ENCODE data around the gene KPNA6. TPM values are rescaled to one million over a fixed set of nuclear protein-coding genes. Genes with fewer than 3 reads are reported as not detected.
"Not testable (repeated sequence)": the region's sequence is repeated elsewhere in the genome, so short reads cannot be mapped to it uniquely, and the experiment has no call there.

Gene KPNA6
- total RNA-seq, 1 donor from 2014 or later: 36.3 TPM

DNA sequence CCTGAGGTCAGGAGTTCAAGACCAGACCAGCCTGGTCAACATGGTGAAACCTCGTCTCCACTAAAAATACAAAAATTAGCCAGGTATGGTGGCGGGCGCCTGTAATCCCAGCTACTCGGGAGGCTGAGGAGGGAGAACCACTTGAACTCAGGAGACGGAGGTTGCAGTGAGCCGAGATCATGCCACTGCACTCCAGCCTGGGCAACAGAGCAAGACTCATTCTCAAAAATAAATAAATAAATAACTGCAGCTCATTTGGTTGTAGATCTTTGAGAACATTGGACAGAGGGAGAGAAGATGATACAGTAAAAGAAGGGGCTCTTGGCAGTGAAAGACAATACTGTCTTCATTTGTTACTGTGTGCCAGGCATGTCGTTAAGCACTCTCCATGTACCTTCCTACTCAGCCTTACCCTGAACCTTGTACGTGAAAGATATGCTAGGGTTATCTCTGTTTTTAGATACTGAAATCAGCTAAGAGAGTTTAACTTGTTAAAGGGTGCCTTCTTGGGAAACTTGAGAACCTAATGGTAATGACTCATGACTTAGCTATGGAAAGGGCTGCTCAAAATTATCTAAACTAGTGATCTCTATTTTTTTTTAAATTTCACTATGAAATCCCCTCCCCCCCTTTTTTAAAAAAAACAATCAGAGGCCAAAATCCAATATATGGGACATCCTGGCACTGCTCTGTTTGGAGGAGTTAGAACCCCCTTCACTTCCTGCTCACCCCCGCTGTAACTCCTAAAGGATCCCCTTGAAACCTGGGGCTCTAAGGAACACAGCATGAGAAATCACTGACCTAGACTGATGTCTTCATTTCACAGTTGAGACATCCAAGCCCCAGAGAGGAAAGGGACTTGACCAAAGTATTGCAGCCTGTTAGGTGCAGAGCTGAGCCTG, 6.8 kb upstream of the KPNA6 start:
- DNase-seq: no peak

DNA sequence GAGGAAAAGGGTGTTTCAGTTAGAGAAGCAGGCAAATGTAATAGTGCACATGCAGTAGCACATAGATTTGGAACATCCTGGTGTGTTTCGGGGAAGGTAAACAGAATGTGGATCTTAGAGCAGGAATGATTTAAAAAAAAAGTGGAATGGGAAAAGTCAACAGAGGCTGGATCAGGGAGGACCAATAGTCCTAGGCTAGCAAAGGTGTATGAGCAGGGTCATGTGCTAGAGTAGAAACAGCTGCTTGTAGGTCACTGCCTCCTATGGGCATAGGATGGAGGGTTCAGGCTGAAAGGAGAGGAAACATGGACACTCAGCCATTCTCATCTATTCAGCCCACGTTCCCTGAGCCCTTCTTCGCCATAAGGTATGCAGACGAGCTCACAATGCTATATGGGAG, 3.7 kb upstream of the KPNA6 start:
- no peak for DNase-seq

DNA sequence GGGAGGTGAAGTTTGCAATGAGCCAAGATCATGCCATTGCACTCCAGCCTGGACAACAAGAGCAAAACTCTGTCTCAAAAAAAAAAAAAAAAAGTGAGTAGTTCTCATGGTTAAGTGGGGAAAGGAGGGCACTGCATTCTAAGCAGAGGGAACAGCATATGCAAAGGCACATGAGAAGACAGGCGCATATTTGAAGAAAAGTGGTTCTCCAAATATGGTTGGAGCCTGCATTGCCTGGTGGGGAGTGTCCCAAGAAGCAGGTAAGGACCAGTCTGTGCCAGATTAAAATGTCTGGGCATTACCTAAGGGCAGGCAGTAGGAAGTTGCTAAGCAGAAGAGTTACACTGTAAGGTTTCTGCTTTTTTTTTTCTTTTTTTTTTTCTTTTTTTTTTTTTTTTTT, 2.5 kb upstream of the KPNA6 start:
- no peak for DNase-seq

DNA sequence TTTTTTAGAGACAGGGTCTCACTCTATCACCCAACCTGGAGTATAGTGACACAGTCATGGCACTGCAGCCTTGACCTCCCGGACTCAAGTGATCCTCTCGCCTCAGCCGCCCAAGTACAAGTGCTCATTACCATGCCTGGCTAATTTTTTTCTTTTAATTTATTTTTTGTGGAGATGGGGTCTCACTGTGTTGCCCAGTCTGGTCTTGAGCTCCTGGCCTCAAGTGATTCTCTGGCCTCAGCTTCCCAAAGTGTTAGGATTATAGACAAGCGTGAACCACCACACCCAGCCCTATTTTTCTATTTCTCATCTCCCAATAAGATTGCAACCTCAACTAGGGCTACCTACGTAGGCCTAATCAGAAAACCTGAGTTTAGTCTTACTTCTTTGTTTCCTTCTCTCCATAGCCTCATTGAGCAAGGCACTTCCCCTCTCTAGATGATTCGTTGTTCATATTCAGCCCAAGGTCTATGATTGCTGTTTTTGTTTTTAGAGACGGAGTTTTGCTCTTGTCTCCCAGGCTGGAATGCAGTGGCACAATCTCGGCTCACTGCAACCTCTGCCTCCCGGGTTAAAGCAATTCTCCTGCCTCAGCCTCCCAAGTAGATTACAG, 1.1 kb upstream of the KPNA6 start:
- DNase-seq: no peak

DNA sequence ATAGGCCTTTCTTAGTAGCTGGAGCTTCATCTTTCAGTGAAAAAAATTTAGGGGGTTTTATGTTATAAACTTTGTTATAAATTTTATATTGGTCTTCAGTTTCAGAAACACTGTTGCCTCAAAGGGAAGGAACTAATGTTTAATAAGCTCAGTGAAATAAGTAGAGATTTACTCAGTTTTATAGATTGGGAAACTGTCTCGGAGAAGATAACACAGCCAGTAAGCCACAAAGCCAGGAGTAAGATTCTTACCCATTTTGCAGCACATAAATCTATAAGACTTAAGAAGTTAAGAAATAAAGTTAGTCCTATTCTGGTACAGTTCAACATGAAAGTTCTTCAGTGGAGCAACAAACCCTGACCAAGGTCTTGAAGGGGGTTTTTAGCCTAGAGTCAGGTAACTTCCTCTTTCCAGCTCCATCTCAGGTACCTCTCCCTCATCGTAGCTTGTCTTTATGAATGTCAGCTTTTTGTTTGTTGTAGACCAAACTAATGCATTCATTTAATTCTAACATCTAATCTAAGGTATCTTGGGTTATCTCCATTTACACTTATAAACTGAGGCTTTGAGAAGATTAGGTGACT, 3.3 kb downstream of the KPNA6 start:
- DNase-seq: no peak

DNA sequence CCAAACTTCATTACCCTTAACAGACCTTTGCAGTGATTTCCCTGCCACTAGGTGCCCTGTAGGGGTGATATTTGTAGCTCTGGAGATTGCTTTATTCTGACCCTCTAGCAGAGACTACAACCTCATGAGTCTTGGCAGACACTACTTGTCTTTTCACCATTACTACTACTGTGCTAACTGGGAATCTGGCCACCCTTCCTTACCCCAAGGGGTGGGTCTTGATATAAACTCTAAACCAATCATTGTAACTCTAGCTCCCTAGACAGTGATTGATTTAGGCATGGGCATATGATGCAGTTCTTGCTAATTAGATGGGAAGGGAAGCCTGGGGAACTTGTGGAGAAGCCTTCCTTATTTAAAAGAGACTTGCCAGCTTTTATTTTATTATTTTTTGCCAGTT, 3.9 kb downstream of the KPNA6 start:
- no peak for DNase-seq

DNA sequence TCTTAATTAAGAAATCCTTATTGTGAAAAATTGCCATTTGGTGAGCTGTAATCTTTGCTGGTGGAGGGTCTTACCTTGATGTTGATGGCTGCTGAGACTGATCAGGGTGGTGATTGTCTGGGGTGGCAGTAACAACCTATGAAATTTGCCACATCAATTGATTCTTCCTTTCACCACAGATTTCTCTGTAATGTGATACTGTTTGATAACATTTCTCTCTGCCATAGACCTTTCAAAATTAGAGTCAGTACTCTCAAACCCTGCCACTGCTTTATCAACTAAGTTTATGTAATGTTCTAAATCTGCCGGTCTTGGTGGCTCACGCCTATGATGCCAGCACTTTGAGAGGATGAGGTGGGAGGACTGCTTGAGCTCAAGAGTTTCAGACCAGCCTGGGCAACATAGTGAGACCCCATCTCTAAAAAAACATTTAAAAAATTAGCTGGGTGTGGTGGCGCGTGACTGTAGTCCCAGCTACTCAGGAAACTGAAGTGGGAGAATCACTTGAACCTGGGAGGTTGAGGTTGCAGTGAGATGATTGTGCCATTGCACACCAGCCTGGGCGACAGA, 5.0 kb downstream of the KPNA6 start:
- DNase-seq: no peak

DNA sequence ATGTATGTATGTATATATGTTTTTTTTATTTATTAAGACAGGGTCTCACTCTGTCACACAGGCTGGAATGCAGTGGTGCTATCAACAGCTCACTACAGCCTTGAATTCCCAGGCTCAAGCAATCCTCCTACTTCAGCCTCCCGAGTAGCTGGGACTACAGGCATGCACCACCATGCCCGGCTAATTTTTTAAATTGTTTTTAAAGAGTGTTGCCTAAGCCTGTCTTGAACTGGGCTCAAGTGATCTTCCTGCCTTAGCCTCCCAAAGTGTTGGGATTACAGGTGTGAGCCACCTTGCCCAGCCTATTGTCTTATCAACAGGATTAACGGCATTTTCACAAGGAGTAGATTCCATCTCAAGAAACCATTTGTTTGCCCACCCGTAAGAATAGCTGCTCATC, 5.6 kb downstream of the KPNA6 start:
- not testable (repeated sequence) for DNase-seq

DNA sequence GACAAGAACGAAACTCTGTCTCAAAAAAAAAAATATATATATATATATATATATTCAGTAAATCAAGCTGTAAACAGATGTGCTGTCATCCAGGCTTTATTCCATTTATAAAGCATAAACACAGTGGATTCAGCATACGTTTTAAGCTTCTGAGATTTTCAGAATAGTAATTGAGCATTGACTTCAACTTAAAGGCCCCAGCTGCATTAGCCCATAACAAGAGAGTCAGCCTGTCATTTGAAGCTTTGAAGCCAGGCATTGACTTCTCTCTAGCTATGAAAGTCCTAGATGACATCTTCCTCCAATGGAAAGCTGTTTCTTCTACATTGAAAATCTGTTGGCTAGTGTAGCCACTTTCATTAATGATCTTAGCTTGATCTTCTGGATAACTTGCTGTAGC, 6.6 kb downstream of the KPNA6 start:
- no peak for DNase-seq

DNA sequence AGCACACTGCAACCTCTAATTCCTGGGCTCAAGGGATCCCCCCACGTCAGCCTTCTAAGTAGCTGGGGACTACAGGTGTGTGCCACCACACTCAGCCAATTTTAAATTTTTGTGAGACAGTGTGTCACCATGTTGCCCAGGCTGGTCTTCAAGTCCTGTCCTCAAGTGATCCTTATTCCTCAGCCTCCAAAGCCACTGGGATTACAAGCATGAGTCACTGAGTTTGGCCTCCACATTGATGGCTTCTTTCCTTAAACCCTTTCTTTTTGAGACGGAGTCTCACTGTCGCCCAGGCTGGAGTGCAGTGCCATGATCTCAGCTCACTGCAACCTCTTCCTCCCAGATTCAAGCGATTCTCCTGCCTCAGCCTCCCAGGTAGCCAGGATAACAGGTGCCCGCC, 7.6 kb downstream of the KPNA6 start:
- no peak for DNase-seq

DNA sequence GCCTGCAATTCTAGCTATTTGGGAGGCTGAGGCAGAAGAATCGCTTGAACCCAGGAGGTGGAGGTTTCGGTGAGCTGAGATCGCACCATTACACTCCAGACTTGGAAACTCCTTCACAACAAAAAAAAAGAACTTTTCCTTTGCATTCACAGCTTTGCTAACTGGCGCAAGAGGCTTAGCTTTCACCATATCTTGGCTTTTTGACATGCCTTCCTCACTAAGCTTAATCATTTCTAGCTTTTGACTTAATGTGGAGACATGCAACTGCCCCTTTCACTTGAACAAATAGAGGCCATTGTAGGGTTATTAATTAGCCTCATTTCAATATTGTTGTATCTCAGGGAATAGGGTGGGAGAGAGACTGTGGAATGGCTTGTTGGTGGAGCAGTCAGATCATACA, 8.7 kb downstream of the KPNA6 start:
- DNase-seq: no peak

DNA sequence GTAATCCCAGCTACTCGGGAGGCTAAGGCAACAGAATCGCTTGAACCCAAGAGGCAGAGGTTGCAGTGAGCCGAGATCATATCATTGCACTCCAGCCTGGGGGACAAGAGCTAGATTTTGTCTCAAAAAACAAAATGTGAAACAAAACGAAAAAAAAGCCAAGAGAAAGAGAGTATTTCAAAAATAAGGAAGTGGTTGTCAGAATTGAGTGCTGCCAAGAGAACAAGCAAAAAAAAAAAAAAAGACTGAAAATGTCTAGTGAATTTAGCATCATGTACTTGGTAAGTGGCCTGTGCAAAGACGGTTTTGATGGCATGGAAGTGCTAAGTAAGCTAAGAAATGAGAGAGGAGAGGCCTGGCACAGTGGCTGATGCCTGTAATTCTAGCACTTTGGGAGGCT, 14.3 kb downstream of the KPNA6 start:
- DNase-seq: no peak

DNA sequence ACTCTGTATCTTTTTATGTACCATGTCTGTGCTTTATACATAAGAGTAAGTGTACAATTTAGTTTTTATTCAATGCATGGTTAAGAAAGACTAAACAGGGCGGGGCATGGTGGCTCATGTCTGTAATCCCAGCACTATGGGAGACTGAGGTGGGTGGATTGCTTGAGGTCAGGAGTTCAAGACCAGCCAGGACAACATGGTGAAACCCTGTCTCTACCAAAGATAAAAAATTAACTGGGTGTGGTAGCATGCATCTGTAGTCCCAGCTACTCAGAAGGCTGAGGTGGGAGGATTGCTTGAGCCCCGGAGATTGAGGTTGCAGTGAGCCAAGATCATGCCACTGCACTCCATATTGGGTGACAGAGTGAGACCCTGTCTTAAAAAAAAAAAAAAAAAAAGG, 15.5 kb downstream of the KPNA6 start:
- not testable (repeated sequence) for DNase-seq

DNA sequence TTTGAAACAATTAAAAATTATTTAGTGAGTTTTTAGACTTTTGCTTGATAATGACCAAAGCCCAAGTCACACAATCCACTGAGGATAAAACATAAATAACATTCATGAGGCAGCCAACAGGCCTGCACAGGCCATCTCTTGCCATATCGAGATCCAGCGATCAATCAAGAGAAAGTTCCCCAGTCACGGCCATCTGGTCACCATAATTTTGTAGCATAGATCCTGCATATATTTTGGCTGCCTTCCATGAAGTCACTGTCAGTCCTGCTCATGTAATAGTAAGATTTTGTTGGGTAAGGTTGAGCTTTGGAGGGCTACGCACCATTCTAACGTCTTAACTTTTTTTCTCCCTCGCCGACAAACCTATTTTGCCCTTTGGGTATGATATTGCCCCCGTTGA, 17.5 kb downstream of the KPNA6 start:
- no peak for DNase-seq

DNA sequence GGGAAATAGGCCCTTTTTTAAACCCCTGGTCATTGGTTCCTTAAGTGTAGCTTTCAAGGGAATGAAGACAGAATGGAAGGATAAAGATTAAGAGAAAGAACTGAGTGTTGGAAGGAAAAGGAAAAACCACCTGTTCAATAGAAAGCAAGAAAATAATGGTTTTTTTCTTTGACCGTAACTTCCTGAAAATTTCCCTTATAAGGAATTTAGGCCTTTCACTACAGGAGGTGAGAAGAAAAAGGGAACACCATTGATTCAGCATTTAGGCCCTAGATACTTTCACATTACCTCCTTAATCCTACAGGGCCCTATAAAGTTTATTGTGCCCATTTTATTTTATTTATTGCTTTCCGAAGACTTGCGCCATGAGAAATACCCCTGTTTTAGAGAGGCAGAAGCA, 18.9 kb downstream of the KPNA6 start:
- no peak for DNase-seq

DNA sequence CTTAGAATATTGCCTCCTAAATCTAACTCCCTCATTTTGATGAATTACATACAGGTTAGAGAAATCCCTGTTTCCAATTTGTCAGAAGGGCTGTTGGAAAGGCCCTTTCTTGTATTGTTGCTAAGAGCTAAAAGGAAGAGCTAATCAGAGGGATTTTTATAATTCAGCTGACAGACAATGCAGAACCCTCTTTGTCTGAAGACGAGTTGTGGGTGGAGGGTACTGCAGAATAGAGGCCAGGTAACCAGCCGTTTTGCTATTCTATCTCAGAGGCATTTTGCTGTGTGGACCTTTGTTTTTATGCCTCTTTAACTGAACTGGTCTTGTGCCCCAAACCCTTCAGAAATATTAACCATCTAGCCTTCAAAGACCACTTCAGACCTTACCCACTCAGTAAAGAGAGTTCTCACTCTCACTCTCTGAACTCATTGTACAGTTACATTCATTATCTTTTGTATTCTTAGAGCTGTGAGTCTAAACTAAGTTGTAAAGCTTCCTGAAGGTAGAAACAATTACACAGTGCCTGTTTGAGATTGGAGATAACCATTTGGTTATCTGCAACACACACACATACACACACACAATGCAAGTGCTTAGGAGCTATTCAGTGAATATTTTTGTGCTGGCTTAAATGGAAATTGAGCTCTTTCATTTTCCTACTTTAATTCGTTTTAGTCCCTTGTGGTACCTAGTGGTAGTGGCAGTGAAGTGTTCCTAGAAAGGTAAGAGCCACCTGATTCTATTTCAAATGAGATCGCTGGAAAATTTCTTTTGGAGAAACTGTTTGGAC, 19.7 kb downstream of the KPNA6 start:
- no peak for DNase-seq

DNA sequence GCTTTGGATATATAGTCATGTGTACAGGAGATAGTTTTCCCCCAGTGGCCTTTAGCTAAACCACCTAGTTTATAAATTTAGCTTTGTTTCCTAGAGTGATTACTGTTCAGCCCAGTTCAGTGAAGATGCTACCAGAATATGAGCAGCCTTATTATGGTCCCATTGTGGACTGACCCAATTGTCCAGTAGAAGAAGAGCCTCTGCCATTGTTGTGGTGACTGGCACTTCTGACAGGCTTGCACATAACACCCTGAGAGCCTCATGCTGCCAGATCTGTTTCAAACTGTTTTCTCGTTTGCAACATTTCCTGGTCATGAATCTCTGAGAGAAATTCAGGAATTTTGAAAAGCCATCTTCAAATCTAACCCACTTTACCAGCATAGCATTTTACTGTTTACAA, 20.6 kb downstream of the KPNA6 start:
- DNase-seq: no peak

DNA sequence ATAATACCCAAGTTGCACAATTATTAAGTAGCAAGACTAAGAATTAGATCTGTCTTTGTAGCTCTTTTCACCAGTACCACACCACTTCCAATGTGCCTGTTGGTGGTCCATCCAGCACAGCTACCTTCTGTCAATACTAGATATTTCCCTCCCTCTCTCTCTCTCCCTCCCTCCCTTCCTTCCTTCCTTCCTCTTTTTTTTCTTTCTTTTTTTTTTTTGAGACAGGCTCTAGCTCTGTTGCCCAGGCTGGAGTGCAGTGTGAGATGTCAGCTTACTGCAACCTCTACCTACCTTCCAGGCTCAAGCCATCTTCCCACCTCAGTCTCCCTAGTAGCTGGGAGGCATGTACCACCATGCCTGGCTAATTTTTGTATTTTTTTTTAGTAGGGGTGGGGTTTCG, 21.1 kb downstream of the KPNA6 start:
- no peak for DNase-seq

DNA sequence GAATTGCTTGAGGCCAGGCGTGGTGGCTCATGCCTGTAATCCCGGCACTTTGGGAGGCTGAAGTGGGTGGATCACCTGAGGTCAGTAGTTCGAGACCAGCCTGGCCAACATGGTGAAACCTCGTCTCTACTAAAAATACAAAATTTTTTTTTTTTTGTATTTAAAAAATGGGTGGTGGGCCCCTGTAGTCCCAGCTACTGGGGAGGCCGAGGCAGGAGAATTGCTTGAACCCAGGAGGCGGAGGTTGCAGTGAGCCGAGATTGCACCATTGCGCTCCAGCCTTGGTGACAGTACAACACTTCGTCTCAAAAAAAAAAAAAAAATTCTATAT, 26.1 kb downstream of the KPNA6 start:
- not testable (repeated sequence) for DNase-seq

DNA sequence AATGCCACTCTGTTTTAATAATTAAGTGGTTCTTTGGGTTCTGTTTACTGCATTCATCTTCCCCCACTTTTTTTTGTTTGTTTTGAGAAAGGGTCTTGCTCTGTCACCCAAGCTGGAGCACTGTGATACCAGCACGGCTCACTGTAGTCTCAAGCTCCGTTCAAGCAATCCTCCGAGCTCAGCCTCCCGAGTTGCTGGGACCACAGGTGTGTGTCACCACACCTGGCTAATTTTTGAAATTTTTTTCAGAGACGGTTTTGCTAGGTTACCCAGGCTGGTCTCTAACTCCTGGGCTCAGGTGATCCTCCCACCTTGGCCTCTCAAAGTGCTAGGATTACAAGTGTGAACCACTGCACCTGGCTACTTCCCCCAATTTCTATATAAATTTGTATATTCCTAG, 29.3 kb downstream of the KPNA6 start:
- no peak for DNase-seq

DNA sequence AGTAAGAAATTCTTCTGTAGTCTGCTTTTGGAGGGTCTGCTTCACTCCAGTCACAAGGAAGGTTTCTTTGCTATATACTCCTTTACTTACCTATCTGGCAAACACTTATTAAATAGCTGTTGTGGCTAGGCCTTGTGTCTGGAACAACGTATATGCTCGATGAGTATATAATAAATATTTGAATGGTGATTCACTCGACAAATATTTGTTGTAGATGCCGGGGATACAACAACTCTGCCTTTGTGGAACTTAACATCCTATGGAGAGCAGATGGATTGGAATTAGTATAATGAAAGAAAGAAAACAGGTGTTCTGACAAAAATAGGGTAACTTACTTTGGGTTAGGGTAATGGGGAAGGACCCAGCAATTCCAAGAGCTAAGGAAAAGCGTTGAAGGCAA, 31.1 kb downstream of the KPNA6 start:
- DNase-seq: no peak

DNA sequence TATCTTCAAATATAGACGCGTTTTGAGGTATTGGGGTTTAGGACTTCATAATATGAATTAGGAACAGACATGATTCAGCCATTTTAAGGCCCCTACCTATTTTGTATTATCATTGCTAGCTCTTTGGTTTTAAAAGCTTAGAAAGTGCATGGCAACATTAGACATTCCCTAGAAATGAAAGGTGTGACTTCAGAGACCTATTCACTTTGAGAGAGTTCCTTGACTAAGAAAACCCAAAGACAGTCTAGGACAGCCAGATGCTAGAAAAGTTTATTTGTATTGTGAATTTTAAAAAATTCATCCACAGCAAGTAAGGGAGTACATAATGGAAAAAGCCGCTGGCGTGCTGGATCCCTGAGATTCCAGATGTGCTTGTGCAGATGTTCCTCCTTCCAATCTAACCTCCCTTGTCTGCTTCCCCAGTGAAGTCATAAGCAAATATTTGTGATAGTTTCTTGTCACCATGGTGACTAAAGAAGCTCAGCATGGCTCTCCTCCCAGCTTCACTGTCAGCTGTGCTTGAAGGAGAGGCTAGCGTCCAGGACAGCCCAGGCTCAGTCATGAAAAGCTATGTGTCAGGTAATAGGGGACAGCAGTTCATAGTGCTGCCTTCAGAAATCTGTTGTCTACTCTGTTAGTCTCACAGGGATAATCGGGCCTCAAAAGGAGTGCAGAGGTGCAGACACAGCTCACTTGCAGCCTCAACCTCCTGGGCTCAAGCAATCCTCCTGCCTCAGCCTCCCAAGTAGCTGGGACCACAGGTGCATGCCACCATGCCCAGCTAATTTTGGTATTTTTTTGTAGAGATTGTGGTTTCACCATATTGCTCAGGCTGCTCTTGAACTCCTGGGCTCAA, 34.8 kb downstream of the KPNA6 start:
- peak; percentile 95 for DNase-seq

Data from tongue (tissue), 2 donors.